OCI-LY3 (cell line): ENCODE measurements around the gene TRIM67.

Experiments
- CTCF ChIP-seq: fragments of 200-600, 300-600 bp; sonication (generic); IDR thresholded peaks from 2 replicates; pipeline ENCODE4 v1.5.1; 2014; ENCODE audit warnings: antibody characterized with exemption, low read length, low read depth
- EZH2phosphoT487 ChIP-seq: fragments of 200-600 bp; shearing (Covaris generic); IDR thresholded peaks from 2 replicates; pipeline ENCODE4 v1.6.1; 2018; ENCODE audit warnings: antibody characterized with exemption, mixed run types, low read depth

- TF ChIP-seq CTCF: no peak
- no peak for TF ChIP-seq EZH2phosphoT487
Measured at GRCh38 chr1:231181271-231181670, 19.4 kb downstream of the TRIM67 start.
